CMK (cell line): ENCODE data around the gene SLC25A47.

Experiments
- DNase-seq: peaks from one replicate; pipeline ENCODE4 v3.0.0-alpha.2; 2010; ENCODE audit warnings: low read depth

SLC25A47 gene

DNA sequence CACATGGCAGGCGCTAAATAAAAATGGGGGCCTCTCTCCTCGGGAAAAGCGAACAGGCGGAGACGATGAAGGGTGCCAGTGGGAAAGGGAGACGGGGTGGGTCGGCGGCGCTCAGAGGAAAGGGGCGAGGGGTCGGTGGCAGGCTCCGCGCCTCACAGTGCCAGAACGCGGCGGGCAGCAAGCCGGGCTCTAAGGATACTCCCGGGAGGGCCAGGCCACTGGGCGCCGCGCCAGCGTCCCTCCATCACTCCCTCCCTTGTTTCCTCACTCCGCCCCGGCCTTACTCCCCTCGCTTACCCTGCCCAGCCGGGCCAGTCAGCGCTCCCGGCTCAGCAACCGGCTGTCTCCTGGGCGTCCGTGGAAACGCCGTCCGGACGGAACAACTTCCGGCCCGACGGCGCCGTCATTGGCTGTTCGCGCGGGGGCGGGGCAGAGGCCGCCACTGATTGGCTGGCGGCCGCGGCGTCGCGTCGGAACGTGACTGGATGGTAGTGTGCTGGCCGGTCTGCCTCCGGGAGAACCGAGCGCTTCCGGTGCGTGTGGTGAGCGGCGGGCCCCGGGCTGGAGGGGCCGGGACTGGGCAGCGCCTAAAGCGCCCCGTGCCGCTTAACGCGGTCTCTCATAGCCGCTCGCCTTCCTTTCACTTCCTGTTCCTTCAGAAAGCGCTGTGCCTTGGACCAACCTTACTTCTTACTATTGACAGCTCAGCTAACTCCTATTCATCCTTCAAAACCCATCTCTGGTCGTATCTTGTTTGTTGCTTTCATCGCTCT lies 53.0 kb downstream of the SLC25A47 start, which contains the start of gene WDR25:
WDR25 (plus strand) TSS at position 523 of the 773 bp plus-strand sequence.
- DNase-seq: peak; percentile 81

DNA sequence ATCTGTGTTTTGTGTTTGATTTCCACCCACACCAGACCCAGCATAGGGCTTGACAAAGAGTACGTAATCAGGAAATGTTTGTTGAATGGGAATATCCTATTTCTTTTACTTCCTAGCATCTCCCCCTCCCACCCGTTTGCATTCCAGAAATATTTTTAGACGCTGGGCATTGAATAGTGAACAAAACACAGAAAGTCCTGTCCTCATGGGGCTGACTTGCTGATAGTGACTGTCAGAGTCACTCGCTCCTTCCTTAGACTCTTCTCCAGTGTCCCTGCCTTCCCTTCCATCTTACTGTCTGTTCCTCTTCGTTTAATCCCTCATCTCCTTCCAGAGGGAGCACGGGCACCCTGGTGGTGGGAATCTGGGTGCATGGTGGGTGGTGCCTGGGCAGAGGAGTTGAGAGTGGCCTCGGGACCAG lies 53.6 kb downstream of the SLC25A47 start:
- no peak for DNase-seq
